HG03575 (cell line): ENCODE measurements around the gene SEZ6L.

Experiments used
- ATAC-seq: cut with Tn5 transposase; IDR thresholded peaks from one replicate; pipeline ENCODE4 v1.9.1; 2021; ENCODE audit not compliant: unreplicated experiment, insufficient number of reproducible peaks, low FRiP score; ENCODE audit errors: extremely low read depth

Gene SEZ6L

DNA sequence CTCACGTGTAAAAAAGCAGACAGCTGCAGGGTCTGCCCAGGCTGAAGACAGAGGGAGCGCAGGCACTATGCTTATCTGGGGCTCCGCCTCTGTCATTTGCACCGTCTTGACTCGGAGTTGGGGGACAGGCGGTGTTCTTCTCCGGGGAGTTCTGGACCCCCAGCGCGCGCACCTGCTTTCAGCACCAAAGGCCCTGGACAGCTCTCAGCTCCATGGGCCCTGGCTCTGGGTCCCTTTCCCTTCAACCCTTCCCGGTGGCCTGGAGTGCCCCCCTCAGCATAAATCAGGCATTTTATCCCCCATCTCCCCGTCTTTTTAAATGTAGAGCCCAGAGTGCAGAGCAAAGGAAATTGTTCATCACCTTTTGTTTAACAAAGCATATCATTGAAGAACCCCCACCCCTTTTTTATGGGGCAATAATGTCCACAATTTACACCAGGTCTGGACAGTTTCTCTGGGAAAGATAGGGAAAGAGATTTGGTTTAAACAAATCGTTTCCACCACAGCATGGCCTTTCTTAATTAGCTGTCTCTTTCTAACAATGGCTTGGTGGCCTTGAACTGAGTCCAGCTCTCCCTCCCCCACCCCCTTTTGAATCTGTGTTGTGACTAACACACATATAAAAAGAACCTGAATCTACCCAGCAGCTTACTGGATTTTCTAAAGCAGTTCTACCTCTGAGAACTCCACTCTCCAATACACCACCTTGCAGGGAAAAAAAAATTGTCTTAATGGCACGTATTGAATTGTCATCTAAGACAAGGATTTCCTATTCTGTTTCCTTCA is 1.7 kb downstream of the SEZ6L start:
- ATAC-seq, result no peak

- no peak for ATAC-seq
Measured at GRCh38 chr22:26172389-26172990, 3.2 kb downstream of the SEZ6L start.

- ATAC-seq, result no peak
Measured at GRCh38 chr22:26174280-26174679, 5.0 kb downstream of the SEZ6L start.

DNA sequence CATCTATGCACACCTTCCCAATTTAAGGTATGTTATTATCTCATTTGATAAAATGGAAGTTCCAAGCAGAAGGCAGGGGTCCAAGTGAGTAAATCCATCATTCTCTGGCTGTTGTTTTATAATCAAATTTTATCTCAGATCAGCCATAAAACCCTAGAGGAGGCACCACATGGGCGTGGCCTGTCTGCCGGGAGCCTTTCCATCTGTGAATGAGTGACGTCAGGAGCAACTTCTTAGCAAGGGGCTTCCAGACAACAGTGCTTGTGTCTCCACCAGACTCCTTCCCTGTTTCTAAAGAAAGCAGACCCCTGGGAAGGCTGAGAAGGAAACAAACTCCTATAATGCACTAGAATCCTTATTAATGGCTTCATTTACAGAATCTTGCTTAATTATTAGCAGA is 13.5 kb downstream of the SEZ6L start:
- ATAC-seq, result no peak

DNA sequence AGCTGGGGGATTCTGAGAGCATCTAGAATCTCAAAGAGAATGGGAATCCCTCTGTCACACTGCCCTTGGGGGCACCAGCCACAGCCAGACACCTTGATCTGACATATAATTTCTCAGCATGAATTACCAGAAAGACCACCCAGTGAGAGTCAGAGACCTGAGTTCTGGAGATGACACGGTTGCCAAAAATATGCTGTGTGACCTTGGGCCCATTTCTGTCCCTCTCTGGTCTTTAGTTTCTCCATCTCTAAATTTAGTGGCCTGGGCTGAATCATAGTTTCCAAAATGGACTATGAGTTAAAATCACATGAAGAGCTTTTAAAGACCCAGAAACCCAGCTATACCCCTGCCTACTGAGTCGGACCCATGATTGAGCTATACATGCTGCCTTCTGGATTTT is 15.9 kb downstream of the SEZ6L start:
- ATAC-seq, result no peak

GRCh38 chr22:26188341-26188740 is 19.1 kb downstream of the SEZ6L start:
- ATAC-seq, result no peak

GRCh38 chr22:26194313-26194712 is 25.1 kb downstream of the SEZ6L start:
- no peak for ATAC-seq

- ATAC-seq, result no peak
Measured at GRCh38 chr22:26194877-26195276, 25.6 kb downstream of the SEZ6L start.

DNA sequence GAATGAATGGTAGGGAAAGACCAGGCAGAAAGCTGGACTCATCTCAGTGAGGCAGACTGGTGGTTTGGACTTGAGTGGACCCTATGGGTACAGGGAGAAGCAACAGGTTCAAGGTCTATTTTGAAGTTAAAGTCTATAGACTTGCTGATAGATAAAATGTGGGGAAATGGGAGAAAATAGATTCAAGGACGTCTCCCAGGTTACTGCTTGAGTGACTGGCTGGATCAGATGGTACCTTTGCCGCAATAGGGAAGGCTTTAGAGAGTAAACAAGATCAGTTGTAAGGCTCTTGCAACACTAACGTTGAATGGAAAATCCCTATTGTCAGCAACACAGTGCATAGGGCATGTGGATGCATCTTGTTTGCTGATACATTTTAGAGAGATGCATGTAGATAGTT is 27.4 kb downstream of the SEZ6L start:
- ATAC-seq, result no peak

- no peak for ATAC-seq
Measured at GRCh38 chr22:26197425-26197824, 28.2 kb downstream of the SEZ6L start.

GRCh38 chr22:26199665-26200064 is 30.4 kb downstream of the SEZ6L start:
- ATAC-seq, result no peak

GRCh38 chr22:26202280-26202924 is 33.1 kb downstream of the SEZ6L start:
- no peak for ATAC-seq

GRCh38 chr22:26205494-26205893 is 36.2 kb downstream of the SEZ6L start:
- ATAC-seq, result no peak

DNA sequence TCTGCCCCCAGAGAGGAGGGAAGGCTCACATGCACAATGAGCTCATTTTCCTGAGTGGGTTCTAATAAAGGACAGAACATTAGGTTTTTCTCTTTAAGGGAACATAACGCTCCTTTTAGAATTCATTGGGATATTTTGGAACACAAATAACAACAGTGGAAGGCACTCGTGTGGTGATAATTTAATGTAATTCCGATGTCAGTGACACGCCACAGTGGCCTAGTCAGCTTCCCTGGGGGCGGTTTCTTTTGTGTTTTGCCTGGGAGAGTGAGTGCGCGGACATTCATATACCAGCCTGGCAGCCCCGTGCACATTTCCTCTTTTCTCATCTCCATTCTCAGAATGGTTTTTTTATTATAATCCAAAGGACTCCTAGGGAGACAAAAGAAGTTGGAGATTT is 41.1 kb downstream of the SEZ6L start:
- no peak for ATAC-seq

GRCh38 chr22:26213826-26214225 is 44.6 kb downstream of the SEZ6L start:
- ATAC-seq, result no peak

DNA sequence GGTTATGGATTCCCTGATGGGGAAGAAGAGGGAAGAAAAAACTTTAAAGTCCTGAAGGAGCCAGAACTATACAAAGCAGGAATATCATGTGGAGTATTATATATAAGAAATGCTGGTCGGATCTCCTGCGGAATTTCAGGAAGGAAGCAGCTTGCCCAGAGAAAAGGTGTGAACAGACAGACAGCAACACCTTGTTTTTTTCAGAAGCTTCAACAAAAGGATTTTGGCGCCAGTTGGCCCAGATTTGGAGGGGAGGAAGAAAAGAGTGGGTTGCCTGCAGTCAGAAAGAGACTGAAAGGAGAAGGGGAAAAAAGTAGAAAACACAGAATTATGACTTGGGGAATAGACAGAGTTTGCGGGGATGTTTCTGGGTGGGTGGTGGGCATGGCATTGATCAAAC is 45.2 kb downstream of the SEZ6L start:
- no peak for ATAC-seq

GRCh38 chr22:26215736-26216135 is 46.5 kb downstream of the SEZ6L start:
- ATAC-seq, result no peak

GRCh38 chr22:26225207-26225606 is 55.9 kb downstream of the SEZ6L start:
- ATAC-seq, result no peak

DNA sequence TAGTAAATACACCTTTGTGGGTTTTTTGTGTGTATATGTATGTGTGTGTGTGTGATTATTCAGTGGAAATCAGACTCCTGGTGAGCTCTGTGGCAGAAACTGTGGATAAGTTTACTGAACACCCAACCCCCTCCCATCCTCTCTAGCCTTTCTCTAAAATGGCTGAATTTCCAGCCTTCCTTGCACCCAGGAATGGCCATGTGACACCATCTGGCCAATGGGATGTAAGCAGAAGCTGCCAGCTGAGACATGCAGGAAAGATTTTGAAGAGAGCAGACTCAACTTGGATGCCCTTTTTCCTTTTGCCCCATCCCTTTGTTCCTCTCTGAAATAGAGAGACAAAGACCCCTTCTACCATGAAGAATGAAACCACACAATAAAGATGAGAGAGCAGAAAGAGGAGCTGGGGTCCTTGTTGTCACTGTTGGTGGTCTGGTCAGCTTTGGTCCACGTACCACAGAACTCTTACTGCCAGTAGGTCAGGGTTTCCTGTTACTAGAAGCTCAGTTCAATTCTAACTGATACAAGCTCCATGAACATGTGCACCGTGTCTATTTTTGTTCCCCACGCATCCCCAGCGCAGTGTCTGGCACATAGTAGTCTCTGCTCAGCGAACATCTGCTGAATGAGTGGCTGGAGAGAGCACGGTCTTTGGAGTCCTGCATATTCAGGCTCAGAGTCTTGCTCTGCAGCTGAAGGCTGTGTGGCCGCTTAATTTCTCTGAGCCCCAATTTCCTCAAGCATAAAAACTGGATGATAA is 57.5 kb downstream of the SEZ6L start:
- no peak for ATAC-seq

- no peak for ATAC-seq
Measured at GRCh38 chr22:26229910-26230309, 60.6 kb downstream of the SEZ6L start.
